GM18511 (cell line): Measurements from ENCODE around the gene MOCS3.

Experiments used
- ATAC-seq: cut with Tn5 transposase; IDR thresholded peaks from one replicate; pipeline ENCODE4 v1.9.1; 2021; ENCODE audit warnings: mild to moderate bottlenecking, moderate library complexity; ENCODE audit not compliant: unreplicated experiment

Gene MOCS3

GRCh38 chr20:51010932-51011331 is 52.3 kb downstream of the MOCS3 start:
- no peak for ATAC-seq

GRCh38 chr20:51011479-51011878 is 52.9 kb downstream of the MOCS3 start:
- no peak for ATAC-seq

DNA sequence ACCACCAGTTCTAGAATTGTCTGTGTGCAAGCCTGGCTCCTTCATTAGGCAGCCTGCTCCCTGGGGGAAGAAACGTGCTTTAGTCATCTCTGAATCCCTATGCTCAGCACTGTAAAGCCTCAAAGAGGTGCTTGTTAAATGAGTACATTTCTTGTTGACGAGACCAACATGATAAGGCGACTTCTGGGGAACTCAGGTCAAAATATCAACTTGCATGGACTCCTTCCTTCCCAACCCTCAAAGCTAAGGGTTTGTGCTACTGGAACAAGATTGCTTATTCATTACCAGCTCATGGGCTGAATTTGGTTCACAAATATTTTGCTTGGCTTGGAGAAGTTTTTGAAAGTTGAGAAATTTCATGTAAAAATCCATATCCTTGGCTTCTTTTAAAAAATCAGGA is 53.7 kb downstream of the MOCS3 start:
- ATAC-seq = no peak
